Mononuclear cell (primary cell): ENCODE measurements around the gene TANK. TPM values are rescaled to one million over a fixed set of nuclear protein-coding genes. Genes with fewer than 3 reads are reported as not detected.
A peak's percentile ranks its signal among the peaks of the same experiment; 100 is the strongest.
"Not testable (repeated sequence)": the region's sequence is repeated elsewhere in the genome, so short reads cannot be mapped to it uniquely, and the experiment has no call there.

Source experiments
- H3K27me3 ChIP-seq: 2 replicates; pipeline ENCODE4 v1.6.0; 2011; ENCODE audit warnings: low read length, control low read depth; ENCODE audit not compliant: insufficient read depth
- H3K4me1 ChIP-seq: 2 replicates; pipeline ENCODE4 v1.5.1; 2011; ENCODE audit warnings: mild to moderate bottlenecking, low read length, control low read depth; ENCODE audit not compliant: insufficient read depth
- H3K4me3 ChIP-seq: 2 replicates; pipeline ENCODE4 v1.5.1; 2011; ENCODE audit warnings: mild to moderate bottlenecking, low read length, moderate library complexity
- H3K9me3 ChIP-seq: 2 replicates; pipeline ENCODE4 v1.5.1; 2011; ENCODE audit warnings: low read depth, mild to moderate bottlenecking, control low read depth, low read length
- total RNA-seq: library from RNA; depleted of rRNA; stranded (reverse); fragments of >200 nt; gene quantifications from one replicate; pipeline ENCODE4 v1.2.3, GENCODE V29; 2012

Gene TANK
- total RNA-seq, 1 donor: 275 TPM

GRCh38 chr2:161244387-161245260, 84.4 kb downstream of the TANK start:
- H3K9me3 ChIP-seq, H3K27me3 ChIP-seq: not testable (repeated sequence)
- Histone ChIP-seq H3K4me3 (peak overlapping the region; percentile 42), H3K4me1 (peaks cover 19% of the 10 kb centered on the region)

DNA sequence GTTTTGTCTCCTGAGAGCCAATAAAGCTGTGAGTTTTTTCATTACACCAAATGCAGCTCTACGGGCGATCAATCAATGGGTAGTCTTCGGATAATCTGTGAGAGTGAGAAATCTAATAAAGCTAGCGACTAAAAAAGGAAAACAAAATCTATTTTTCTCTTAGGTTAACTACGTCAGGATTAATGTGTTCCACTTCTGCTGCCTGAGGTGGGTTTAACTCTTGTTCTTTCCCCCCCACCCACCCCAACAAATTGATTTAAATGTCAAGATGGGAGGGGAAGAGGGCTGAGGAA, 85.0 kb downstream of the TANK start:
- peaks cover 19% of the 10 kb centered on the region for H3K4me1 ChIP-seq
- H3K9me3 ChIP-seq: no peaks in the 10 kb centered on the region
- no peaks in the 10 kb centered on the region for H3K27me3 ChIP-seq
- peak overlapping the region; percentile 42 for H3K4me3 ChIP-seq

GRCh38 chr2:161245671-161246070, 85.4 kb downstream of the TANK start:
- no peak overlapping the region for H3K4me3 ChIP-seq
- peaks cover 19% of the 10 kb centered on the region for H3K4me1 ChIP-seq
- no peaks in the 10 kb centered on the region for H3K9me3 ChIP-seq
- no peaks in the 10 kb centered on the region for H3K27me3 ChIP-seq

- Histone ChIP-seq H3K27me3 (no peaks in the 10 kb centered on the region), H3K4me3 (no peak overlapping the region), H3K9me3 (no peaks in the 10 kb centered on the region)
Measured at GRCh38 chr2:161246281-161246680, 86.1 kb downstream of the TANK start.

GRCh38 chr2:161250864-161251436, 90.7 kb downstream of the TANK start:
- Histone ChIP-seq H3K4me3 (no peak overlapping the region), H3K27me3 (no peaks in the 10 kb centered on the region), H3K4me1 (no peaks in the 10 kb centered on the region), H3K9me3 (no peaks in the 10 kb centered on the region)

More at GRCh38 chr2:161246281-161246680, 86.1 kb downstream of the TANK start:
- peaks cover 19% of the 10 kb centered on the region for H3K4me1 ChIP-seq

- H3K27me3 ChIP-seq: no peaks in the 10 kb centered on the region
- H3K4me3 ChIP-seq: no peak overlapping the region
- no peaks in the 10 kb centered on the region for H3K9me3 ChIP-seq
- no peaks in the 10 kb centered on the region for H3K4me1 ChIP-seq
Measured at GRCh38 chr2:161257123-161257952, 97.1 kb downstream of the TANK start.

GRCh38 chr2:161265874-161266273, 105.6 kb downstream of the TANK start:
- H3K4me1 ChIP-seq: no peaks in the 10 kb centered on the region
- no peaks in the 10 kb centered on the region for H3K9me3 ChIP-seq
- no peaks in the 10 kb centered on the region for H3K27me3 ChIP-seq
- no peak overlapping the region for H3K4me3 ChIP-seq

DNA sequence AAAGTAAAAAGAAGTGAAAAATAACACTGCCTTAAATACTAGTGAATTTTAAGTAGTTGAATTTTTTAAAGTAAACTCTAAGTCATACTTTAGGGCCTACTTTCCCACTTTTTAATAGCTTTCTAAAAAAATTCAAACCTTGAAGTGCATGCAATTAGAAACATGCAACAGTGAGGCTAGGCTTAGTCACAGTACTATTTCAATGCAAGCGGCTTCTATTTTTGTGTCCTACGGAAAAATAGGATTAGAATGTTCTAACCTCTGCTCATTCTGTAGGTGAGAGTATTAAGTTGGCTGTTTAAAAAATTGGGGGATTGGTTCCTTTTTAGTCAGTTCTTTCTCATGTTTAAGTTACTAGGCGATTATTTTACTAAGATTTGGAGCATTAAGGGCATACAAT, 108.9 kb downstream of the TANK start:
- Histone ChIP-seq H3K9me3 (no peaks in the 10 kb centered on the region), H3K27me3 (no peaks in the 10 kb centered on the region), H3K4me1 (no peaks in the 10 kb centered on the region), H3K4me3 (no peak overlapping the region)

- H3K9me3 ChIP-seq: no peaks in the 10 kb centered on the region
- H3K4me3 ChIP-seq: no peak overlapping the region
- H3K27me3 ChIP-seq: no peaks in the 10 kb centered on the region
- H3K4me1 ChIP-seq: no peaks in the 10 kb centered on the region
Measured at GRCh38 chr2:161273038-161273760, 113.0 kb downstream of the TANK start.

- H3K4me3 ChIP-seq, H3K4me1 ChIP-seq, H3K27me3 ChIP-seq, H3K9me3 ChIP-seq: not testable (repeated sequence)
Measured at GRCh38 chr2:161278564-161279229, 118.5 kb downstream of the TANK start.

DNA sequence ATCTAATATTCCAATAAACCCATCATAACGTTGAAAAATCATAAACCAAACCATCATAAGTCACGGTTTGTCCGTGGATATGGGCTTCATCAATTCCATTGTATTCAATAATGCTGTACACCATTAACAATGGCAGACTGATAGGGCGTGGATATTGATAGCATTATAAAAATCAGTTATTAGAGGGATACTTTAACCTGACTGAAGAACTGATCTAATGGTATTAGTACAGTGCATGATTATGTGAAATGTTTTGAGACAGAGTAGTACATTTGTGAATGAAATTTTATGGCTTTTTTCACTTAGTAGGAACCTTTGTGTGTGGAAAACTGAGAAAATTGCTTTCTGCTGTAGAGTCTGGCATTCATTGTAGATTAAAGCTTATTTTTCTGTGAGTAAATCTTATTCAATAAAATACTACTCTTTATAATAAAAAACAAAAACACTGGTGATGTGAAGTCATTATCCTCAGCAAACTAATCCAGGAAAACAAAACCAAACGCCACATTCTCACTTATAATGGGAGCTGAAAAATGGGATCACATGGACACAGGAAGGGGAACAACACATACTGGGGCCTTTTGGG, 119.1 kb downstream of the TANK start:
- not testable (repeated sequence) for H3K4me3 ChIP-seq, H3K27me3 ChIP-seq, H3K9me3 ChIP-seq, H3K4me1 ChIP-seq

- H3K9me3 ChIP-seq, H3K27me3 ChIP-seq, H3K4me1 ChIP-seq, H3K4me3 ChIP-seq: not testable (repeated sequence)
Measured at GRCh38 chr2:161280906-161281323, 120.7 kb downstream of the TANK start.

GRCh38 chr2:161281615-161282310, 121.5 kb downstream of the TANK start:
- not testable (repeated sequence) for H3K4me3 ChIP-seq, H3K27me3 ChIP-seq, H3K4me1 ChIP-seq, H3K9me3 ChIP-seq

DNA sequence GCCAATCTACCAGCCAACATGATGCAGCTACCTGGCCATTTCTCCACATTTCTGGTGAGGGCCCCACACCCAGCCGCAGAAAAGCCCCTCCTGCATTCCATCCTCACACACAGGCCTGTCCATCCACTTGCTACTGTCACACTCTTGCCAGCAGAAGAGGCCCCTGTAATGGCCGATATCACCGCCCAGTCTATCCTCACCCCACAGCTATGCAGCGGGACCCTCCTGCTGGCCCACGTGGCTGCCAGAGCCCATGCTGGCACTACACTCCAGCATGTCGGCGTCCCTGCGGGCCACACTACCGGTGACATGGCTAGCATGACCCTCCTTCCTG, 122.0 kb downstream of the TANK start:
- not testable (repeated sequence) for H3K27me3 ChIP-seq, H3K4me1 ChIP-seq, H3K9me3 ChIP-seq, H3K4me3 ChIP-seq
